CD4-positive, alpha-beta T cell treated with Interferon alpha-2 for 1 hour (primary cell): ENCODE data around the gene SLC35F1.

Experiments
- DNase-seq, 2 donors: peaks; one replicate each; pipeline ENCODE4 v3.0.0-alpha.2; 2020 to 2022

The SLC35F1 gene

DNA sequence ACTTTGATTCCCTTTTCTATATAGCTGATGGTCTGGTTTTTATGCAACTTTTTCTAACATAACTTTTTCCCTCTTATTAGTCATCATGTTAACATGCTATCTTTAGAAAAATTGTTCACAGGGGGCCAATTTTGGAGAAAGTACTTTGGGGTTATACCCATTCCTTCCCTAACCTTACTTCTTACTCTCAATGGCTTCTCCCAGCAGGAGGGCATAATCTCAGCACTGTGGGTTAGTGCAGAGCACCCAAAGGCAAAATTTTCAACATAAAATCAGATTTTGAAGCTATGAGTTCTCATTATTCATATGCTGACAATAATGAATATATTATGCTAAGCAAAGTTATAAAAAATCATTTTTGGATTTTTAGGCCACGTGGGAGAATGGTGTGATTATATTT is 299.2 kb downstream of the SLC35F1 start:
- DNase-seq = no peak

DNA sequence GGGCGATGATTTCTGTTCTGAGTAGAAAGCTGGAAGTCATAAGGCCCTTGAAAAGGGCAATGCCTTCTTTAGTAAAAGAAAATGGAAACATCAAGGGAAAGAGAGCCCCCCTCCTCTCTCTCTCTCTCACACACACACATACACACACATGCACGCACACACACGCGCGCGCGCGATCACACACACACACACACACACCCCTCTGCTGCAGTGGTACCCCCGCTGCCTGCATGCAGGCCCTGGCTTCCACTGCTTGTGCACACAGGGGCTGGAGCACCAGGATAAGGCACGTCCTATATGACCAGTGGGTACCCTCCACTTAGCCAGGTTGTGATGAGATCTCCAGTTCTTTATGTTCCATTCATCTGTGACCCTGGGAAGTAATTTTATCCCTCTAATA is 300.9 kb downstream of the SLC35F1 start:
- no peak for DNase-seq

DNA sequence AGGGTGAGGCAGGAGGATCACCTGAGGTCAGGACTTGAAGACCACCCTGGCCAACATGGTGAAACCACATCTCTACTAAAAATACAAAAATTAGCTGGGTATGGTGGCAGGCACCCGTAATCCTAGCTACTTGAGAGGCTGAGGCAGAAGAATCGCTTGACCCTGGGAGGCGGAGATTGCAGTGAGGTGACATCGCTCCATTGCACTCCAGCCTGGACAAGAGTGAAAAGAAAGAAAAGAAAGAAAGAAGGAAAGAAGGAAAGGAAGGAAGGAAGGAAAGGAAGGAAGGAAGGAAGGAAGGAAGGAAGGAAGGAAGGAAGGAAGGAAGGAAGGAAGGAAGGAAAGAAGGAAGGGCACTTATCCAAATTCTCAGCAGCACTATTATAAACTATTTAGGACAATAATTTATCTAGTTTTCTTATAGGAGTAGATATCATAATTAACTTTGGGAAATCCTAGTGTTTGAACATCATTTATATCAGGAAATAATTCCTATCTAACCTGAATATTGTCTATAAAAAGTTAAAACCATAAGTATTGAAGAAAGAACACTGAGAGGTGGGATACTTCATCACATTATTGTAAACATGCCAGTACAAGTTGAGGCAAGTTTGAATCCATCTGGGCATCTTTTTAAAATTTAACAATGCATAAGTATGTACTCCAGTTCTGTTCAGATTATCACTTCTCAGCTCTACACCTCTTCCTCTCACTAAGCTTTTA is 305.5 kb downstream of the SLC35F1 start:
- no peak for DNase-seq

DNA sequence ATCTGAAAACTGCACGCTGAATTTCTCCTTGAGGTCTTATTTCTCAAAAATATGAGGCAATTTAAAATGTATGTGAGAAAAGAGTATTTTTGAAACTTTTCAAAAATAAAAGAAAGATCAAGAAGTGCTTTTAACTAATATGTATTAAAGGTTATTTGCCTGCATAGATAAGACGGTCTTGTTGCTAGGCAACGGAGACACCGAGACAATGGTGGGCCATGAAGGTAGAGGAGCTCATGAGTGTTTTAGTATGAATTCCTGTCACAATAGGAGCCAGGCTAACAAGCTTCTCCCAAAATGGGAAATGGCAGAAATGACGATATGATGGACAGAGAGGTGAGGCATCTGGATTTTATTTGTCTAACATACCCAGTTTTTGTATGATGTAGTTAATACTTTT is 308.2 kb downstream of the SLC35F1 start:
- no peak for DNase-seq

DNA sequence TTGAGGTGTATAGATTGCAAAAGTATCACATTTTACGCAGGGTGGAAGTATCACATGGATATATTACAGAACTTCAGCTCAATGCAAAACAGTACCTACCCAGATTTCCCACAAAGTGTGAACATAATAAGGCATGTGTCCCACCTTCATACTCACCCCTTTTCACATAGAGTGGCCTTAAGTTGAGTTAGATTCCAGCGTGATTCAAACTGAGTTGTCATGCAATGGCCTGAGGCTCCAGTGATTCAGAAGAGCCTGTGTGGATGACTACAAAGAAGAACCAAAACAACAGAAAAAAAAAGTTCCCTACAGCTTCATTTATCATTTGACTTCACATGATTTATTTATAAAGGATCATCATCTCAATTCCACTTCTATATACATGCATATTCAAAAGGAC is 309.7 kb downstream of the SLC35F1 start:
- DNase-seq = no peak

DNA sequence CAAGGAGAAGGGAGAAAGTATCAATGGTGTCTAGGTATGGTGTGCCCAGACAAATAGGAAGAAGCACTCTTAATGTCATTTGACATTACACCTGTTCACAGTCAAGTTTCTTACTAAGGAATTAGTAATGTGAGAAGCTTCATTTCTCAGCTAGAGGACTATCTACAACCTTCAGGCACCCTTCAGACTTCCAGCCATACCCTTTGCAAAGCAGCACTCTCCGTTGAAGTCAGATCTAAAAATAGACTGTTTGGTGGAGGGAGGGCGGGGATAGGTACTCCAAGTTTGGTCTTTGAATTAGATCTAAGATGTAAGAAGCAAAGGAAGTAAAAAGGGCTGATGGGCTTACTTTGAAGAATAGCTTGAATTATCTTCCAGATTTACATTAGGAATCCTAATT is 311.1 kb downstream of the SLC35F1 start:
- no peak for DNase-seq

DNA sequence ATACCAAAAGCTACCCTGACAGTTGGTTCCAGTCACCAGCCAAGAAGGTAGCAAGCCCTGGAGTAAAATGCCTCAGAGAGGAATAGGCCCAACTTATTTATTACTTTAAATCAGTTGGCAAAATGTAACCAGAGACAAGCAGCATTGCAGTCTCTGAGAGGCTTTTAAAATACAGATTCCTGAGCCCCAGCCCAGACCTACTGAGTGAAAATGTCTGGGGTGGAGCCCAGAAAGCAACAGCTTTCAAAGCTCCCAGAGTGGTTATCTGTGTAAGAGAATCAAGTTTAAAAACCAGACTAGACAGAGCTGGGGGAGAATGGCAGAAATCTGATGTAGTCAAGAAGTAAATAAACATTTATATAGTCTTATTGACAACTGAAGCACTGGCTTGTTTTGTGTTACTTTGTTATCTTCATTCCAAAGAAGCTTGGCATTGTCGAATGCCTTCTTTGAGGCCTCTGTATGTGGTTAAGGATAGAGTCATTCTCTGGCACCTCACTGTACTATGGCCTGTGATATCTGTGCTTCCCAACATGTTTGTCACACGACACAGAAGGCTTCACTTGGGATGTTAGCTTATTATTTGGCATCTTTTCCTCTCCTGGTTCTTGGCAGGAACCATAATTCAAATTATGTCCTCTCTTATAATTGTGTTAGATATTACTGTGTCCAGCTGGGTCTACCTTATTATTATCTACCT is 313.5 kb downstream of the SLC35F1 start:
- no peak for DNase-seq

DNA sequence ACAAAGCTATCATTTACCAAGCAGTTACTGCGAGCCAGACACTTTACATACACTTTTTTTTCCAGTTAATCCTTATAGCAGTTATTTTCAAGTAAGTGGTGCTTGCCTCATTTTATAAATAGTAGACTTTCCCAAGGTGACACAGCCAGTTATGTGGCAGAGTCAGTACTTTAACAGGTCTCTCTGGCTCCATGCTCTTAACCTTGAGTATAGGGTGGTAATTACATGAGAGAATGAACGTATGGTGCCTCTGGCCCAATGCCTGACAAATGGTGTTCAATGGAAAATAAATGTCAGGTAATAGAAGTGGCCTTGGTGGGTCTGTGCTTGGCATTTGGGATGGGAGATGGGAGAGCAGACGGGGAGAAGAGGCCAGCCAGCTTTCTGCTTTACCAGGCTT is 316.3 kb downstream of the SLC35F1 start:
- no peak for DNase-seq

DNA sequence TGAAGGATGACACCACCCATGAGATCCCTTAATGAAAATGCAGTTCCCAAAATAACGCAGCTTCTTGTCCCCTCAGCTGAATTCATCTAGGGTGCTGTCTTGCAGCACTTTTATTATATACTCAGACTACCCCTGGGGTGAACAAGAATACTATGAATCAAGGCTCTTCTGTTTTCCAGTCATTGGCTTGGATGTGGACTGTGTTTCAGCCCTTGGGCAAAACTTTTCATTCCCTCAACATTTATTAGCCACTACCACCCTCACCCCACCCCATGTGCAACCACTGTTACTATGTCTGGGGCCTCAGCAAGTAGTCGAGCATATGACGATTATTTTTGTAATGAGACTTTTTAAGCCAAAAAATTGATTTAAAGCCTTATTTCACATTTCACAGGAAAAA is 321.8 kb downstream of the SLC35F1 start:
- no peak for DNase-seq

DNA sequence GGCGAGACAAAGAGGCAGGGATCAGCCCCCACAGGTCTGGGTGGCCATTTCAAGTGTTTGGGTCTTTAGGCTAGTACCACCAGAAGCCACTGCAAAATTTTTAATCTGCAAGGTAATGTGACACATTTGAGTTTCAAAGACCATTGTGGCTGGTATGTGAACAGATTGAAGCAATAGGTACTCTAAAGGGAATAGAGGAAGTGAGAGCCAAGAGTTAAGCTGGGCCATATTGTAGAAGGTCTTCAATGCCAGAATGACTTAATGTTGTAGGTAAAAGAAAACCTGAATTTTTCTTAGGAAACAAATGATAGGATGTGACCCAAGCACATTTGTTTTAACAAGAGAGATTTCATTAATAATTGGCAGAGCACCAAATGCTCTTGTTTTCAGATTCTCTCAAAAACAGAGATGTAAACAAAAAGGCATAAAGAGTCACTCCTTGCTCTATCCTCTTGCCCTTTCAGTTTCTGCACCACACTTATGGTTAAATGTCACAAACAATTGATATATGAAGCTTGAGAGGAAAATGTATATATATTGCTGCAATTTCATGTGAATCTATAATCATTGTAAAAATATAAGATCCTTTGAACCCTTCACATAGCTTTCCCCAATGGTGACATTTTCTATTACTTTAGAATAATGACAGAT is 333.9 kb downstream of the SLC35F1 start:
- no peak for DNase-seq

DNA sequence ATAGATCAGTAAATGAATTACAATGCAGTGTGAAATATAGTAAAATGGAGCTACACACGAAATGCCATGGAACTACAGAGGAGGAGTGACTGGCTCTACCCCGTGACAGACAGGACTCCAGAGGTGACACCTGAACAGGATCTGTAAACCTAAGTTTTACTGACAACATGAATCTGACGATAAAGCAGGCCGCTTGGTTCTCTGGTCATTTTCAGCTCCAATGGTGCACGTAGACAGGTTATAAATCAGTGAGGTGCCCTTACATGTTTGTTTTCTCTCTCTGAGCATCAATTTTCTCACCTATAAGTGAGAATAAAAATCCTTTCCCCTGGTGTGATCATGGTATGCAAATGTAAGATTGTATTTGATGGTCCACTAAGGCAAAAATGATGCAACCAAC is 339.3 kb downstream of the SLC35F1 start:
- no peak for DNase-seq

DNA sequence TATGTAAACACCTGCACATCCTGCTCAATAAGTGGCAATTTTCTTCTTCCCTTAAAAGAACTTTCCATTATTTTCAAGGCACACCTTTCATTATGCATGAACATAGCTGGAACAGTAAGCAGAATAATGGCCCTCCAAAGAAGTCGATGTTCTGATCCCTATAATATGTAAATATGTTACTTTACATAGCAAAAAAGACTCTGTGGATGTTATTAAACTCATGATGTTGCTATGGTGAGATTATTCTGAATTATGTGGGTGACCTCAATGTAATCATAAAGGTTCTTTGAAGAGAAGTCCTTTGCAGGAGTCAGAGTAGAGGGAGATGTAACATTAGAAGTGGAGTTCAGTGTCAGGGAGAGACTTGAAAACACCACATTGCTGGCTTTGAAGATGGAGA is 341.1 kb downstream of the SLC35F1 start:
- no peak for DNase-seq

DNA sequence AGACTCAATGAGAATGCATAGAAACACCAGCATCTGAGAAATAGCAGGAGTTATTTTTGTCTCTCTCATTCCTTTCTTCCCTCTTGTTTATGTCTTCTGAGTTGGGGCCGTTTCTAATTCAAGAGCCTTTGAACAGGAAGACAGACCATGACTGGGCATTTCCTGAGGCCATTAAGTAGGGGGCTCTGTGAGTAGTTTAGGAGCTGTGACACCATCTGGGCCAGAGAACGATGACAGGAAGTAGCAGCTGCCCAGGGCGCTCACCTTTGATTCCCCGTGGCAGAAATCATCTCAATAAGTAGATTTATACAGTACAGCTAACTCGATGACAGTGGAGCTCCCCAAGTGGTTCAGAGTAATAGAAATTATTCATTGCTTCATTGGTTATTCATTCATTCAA is 342.6 kb downstream of the SLC35F1 start:
- DNase-seq = no peak

DNA sequence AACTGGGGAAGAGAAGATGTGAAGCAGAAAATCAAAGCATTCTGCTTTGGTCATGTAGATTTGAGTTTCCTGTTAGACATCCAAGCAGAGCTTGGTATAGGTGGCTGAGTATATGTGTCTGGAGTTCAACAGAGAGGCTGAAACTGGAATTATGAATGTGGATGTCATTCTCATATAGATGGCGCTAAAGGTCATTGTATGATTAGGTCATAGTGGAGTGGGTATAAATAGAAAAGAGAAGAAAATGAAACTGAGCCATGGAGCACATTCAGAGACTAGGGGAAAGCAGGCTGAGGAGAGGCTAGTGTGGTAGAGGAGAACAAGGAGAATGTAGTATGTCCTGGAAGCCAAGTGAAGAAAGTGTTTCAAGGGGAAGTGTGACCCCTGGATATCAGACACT is 345.4 kb downstream of the SLC35F1 start:
- no peak for DNase-seq

DNA sequence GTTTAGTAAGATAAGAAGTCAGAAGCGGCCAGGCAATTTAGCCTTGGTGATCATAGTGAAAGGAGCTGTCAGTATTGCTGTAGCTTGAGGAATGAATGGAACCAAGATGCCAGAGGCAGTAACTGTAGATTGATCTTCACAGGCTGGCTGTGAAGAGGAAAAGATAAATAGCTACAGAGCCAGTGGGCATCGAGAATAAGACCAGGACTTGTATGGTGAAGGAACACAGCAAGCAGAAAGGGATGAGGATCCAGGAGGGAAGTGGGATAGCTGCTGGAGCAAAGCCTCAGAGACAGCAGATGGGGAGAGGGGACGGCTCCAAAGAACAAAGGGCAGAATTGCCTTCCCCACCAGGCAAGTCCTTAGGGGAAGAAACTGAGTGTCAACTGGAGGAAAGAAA is 346.7 kb downstream of the SLC35F1 start:
- DNase-seq = no peak

DNA sequence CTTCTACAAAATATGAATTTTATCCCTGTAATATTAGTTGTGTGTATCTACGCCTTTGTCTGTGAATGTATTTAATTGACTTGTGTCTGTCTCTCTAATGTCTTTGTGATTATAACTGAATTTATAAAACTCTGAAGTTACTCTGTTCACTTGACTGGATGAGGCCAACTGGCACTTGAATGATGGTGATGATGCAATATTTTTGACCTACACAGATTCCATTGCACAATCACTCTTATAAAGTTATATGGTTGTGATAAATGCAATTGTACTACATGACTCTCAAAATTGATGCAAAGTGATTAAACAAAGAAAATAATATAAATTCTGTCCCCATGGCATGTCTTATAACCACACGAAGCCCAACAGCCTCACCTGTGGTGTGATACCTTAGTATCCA is 353.8 kb downstream of the SLC35F1 start:
- DNase-seq = no peak

DNA sequence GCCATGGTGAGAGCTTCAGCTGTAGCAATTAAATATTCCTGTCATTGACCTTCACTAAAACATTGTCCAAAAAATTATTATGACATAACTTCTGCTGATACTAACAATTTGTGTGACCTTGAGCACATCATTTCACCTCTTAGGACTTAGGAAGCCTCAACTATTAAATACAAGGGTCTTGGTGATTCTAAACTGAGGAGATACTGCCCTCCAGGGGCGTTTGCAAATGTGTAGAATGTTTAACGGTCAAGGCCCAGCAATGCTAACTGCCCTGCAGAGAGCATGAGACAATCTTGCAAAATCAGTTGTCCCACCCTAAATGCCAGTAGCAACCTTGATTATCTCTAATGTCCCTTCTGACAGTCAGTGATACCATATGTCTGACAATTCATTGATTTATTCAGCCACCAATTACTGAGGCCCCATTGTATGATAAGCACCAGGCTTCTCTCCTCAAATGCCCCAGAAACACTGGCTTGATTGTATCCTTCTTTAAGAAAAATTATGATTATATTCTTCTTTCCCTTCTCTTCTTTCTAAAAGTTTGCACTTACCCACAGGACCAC is 356.9 kb downstream of the SLC35F1 start:
- no peak for DNase-seq

DNA sequence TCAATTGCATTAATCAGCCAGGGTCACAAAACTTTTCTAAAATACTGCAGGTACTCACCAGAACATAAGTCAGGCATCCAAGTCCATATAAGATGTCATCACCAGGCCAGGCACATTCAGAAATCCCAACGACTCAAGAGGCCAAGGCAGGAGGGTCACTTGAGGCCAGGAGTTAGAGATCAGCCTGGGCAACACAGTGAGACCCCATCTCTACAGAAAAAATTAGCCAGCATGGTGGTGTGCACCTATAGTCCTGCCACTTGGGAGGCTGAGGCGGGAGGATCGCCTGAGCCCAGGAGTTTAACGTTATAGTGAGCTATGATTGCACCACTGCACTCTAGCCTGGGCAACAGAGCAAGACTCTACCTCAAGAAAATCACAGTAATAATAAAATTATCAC is 362.6 kb downstream of the SLC35F1 start:
- DNase-seq = no peak

DNA sequence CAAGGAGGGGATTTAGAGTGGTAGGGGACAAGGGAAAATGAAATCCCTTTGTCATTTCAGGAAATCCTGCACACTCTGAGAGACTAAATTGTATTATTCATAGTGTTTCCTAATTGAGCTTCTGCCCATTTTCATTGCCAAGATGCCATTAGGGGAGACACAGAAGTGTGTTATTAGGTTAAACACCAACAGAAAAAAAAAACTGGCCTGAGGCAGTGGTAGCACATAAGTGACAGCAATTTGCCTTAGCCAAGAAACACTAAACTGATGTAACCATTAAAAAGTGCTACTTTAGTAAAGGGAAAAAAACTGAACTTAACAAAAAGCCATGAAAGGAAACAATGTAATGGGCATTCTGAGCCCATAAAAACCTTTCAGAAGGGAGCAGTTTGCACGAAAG is 370.6 kb downstream of the SLC35F1 start:
- DNase-seq = no peak

DNA sequence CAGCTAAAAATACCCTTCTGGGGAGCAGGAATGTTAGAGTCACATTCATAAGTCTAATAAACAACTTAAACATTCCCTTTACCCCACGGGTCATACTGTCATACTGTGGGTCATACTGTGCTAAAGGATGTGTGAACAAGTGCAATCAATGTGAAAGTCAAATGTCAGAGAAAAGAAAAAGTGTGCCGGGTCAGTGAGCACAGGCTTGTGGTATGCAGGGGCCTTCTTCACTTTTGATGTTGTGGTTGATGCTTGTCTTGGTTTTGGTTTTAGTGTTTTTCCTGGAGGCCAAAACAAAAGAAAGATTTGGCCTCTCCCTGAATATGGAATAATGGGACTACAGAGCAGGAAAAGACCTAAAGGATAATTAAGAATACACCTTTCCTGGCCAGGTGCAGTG is 373.1 kb downstream of the SLC35F1 start:
- no peak for DNase-seq

DNA sequence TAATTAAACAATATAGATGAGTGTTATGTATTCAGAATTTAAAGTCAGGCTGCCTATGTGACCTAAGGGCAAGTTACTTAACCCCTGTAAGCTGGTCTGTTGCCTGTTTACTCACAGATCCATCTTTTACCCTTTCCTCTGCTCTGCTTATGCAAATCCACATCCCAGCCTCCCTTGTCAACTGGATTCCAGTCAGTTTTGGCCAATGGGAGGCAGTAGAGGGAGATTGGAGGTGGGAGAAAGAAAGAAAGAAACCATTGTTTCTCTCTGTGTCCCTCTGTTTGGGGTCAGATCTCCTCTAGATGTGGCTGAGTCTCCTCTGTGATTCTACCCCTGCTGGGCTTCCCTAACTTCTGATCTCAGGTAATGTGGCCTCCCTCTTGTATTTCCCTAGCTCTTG is 374.2 kb downstream of the SLC35F1 start:
- DNase-seq = no peak

DNA sequence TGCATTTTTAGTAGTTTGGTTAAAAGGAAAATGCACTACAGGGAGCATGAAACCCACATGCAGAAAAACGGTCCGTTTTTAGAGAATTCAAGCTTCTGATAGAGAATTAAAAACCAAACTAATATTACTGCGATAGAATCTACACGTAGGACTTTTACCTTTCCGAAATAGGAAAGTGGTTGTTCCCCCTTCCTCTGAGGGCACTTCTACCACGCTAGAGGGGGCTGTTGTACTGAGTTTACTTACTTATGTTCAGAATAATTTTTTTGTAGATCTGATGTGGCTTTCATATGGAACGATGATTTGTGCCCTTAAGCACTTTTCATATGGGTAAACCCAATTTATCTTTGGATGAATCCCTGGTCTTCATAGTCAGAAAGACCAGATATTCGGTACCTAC is 376.7 kb downstream of the SLC35F1 start:
- DNase-seq = peak; percentile 30 to 67

DNA sequence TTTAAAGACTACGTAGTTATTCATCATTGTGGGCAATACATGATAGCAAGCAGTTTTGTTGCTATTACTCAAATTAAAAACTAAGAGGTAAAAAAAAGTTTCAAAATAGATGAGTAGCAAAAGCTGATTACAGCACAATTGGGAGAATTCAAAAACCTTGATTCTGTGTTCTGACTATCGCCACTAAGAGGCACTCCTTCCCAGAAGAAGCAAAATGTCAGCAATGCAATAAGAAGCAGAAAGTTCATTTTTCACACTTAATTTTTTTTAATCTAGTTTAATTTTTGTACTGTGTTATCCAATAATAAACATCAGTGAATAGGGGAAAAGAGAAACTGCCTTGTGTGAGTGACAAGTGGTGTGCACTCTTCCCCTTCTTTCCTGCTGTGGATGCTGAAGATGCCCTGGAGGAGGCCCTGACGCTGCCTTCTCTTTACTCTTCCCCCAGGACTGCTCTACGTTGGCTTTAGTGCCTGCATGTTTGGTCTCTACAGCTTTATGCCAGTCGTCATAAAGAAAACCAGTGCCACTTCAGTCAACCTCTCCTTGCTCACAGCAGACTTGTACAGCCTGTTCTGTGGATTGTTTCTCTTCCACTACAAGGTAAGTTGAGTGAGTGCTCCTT is 377.8 kb downstream of the SLC35F1 start:
- DNase-seq = no peak

DNA sequence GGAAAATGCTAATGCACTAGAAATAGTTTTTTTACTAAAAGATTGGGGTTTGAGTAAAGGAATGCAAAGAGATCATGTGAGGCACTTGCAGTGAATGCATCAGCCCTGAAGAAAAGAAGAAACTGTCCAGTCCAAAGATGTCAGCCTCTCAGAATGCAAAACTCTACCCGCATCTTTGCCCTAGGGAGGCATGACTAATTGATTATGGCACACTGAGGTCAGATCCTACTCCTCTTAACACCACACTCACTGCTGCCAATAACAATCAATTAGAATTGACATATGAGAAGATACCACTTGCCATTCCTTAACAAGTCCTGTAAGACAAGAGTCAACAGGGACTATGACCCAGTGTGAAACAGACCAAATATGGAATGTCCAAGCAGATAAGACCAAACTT is 378.7 kb downstream of the SLC35F1 start:
- no peak for DNase-seq
